Colon (tissue), 2 donors: ENCODE measurements around the gene RRP9.

ENCODE experiments used
- FAIRE-seq: peaks from 2 replicates; lab custom pipeline; 2012; peaks lifted over from hg19 to GRCh38; lab: Jason Lieb, UNC
- donor health status: control.
- donor health status: control.

The RRP9 gene

GRCh38 chr3:51971350-51971749 lies 29.6 kb upstream of the RRP9 start:
- FAIRE-seq = no peak

- FAIRE-seq = no peak
Measured at GRCh38 chr3:51970606-51971300, 29.0 kb upstream of the RRP9 start.

- no peak for FAIRE-seq
Measured at GRCh38 chr3:51969841-51970240, 28.1 kb upstream of the RRP9 start.

- FAIRE-seq = no peak
Measured at GRCh38 chr3:51968883-51969678, 27.4 kb upstream of the RRP9 start.

GRCh38 chr3:51968170-51968775 lies 26.6 kb upstream of the RRP9 start:
- FAIRE-seq = no peak

- FAIRE-seq = no peak
Measured at GRCh38 chr3:51967384-51968169, 25.9 kb upstream of the RRP9 start, which contains the start of gene PCBP4. Gene PCBP4 (minus strand): TSS chr3:51967454. CDS start chr3:51961240, 6,214 bp downstream.

- FAIRE-seq = no peak
Measured at GRCh38 chr3:51966922-51967383, 25.2 kb upstream of the RRP9 start.

- no peak for FAIRE-seq
Measured at GRCh38 chr3:51966486-51966885, 24.8 kb upstream of the RRP9 start.

GRCh38 chr3:51966016-51966415 lies 24.3 kb upstream of the RRP9 start:
- FAIRE-seq = no peak

GRCh38 chr3:51964521-51964920 lies 22.8 kb upstream of the RRP9 start:
- no peak for FAIRE-seq

GRCh38 chr3:51963951-51964451 lies 22.3 kb upstream of the RRP9 start:
- no peak for FAIRE-seq

GRCh38 chr3:51962854-51963530 lies 21.3 kb upstream of the RRP9 start:
- no peak for FAIRE-seq

GRCh38 chr3:51961602-51962569 lies 20.2 kb upstream of the RRP9 start:
- no peak for FAIRE-seq

- FAIRE-seq = no peak
Measured at GRCh38 chr3:51961011-51961410, 19.3 kb upstream of the RRP9 start.

- FAIRE-seq = no peak
Measured at GRCh38 chr3:51960386-51960785, 18.7 kb upstream of the RRP9 start.

GRCh38 chr3:51959651-51960050 lies 17.9 kb upstream of the RRP9 start:
- no peak for FAIRE-seq

GRCh38 chr3:51958603-51959521 lies 17.2 kb upstream of the RRP9 start:
- no peak for FAIRE-seq

- FAIRE-seq = no peak
Measured at GRCh38 chr3:51957520-51958205, 16.0 kb upstream of the RRP9 start.
